Heart left ventricle (tissue), 13 donors: ENCODE measurements around the gene UBA7.

Source experiments
- CTCF ChIP-seq, 12 donors: fragments of 200-600 bp; sonication (generic) in 4 of 12; IDR thresholded peaks; one replicate each; pipeline versions ENCODE4 v1.5.0 to v1.8.0; 2018 to 2022; ENCODE audit warnings: antibody characterized with exemption in 12 of 12, mild to moderate bottlenecking in 5 of 12
- POLR2A ChIP-seq, 2 donors: fragments of 450-650 bp; IDR thresholded peaks; one replicate each; pipeline ENCODE4 v1.6.1; 2017; ENCODE audit warnings: antibody characterized with exemption in 2 of 2, mild to moderate bottlenecking in 2 of 2, moderate library complexity in 2 of 2
- donor health status: ischemic (EF 13 %, LVEDD 7.1; RV severe dilation, severe dysfunction).
- donor health status: DM: no; HTN: yes; CAD: no.
- donor health status: DM: no; HTN: no; CAD: no.
- donor health status: ischemic (EF 25% LVEDD 6.9; RV normal size, moderate dysfunction).
- donor health status: ischemic (EF 25% LVEDD 5.7; RV mildly dilated, moderate dysfunction).
- donor health status: ischemic (EF 35%, LVEDD 5.7; RV mildly dilated, moderate dysfunction).
- donor health status: nonischemic (EF 11% LVEDD 7.7; RV severe dilation, severe dysfunction).
- donor health status: DM: yes; HTN: yes; CAD: no.
- donor health status: PGD.
- donor health status: ischemic (EF 29% LVEDD 5.4; RV normal size, mild dysfunction).
- donor health status: nonischemic (EF 23%, LVEDD 6.1; RV moderate dilation, normal function).

- no peak for TF ChIP-seq CTCF (IDR thresholded peaks at IDR 0.05)
- no peak for TF ChIP-seq POLR2A (IDR thresholded peaks at IDR 0.05)
Measured at GRCh38 chr3:49793486-49794085, 20.2 kb downstream of the UBA7 start.
